Measurements from ENCODE around the gene MGMT.

GRCh38 chr10:129792864-129793263 lies 325.8 kb downstream of the MGMT start:
- no peak for TF ChIP-seq CTCF (conservative IDR thresholded peaks at IDR 0.05)
- TF ChIP-seq EZH2 (IDR thresholded peaks at IDR 0.05; ENCODE audit: low read depth): no peak

Data from PC-9 (cell line).